GM12878 (cell line): Measurements from ENCODE around the gene MS4A12. TPM values are rescaled to one million over a fixed set of nuclear protein-coding genes. Genes with fewer than 3 reads are reported as not detected.
A peak's percentile ranks its signal among the peaks of the same experiment; 100 is the strongest.

Source experiments
- ATAC-seq: fragments of 200-7000 bp; cut with Tn5 transposase; 3 replicates; pipeline ENCODE4 v1.9.1; 2020; ENCODE audit warnings: mild to moderate bottlenecking, moderate library complexity
- Bru-seq: library from RNA; stranded (reverse); fragments of 400-500 nt; gene quantifications from one replicate; lab custom pipeline; 2021; lab: Mats Ljungman, UMichigan
- BruChase-seq, 2 experiments: library from RNA; stranded (reverse); fragments of 400-500 nt; gene quantifications; one replicate each; lab custom pipeline; 2021; lab: Mats Ljungman, UMichigan
- BruUV-seq: library from RNA; stranded (reverse); fragments of 400-500 nt; replicated peaks from 2 replicates; lab custom pipeline; 2021; lab: Mats Ljungman, UMichigan
- CTCF ChIA-PET: fragments of 300-600 bp; sonication (Branson Sonifier 250); formaldehyde crosslinking; extraction: SDS; loops from one replicate; lab custom pipeline; 2021; ENCODE audit warnings: inconsistent platforms; lab: Yijun Ruan, JAX
- POLR2A ChIA-PET: fragments of 350-600 bp; formaldehyde crosslinking; extraction: SDS; loops from one replicate; lab custom pipeline; 2021; ENCODE audit warnings: inconsistent platforms; lab: Charles Lee
- RAD21 ChIA-PET: fragments of 300-600 bp; sonication (Branson Sonifier 250); formaldehyde crosslinking; loops from one replicate; lab custom pipeline; 2023; ENCODE audit warnings: antibody characterized with exemption; ENCODE audit not compliant: unreplicated experiment; lab: Charles Lee
- SMC1A ChIA-PET: fragments of 300-600 bp; sonication (Branson Sonifier 250); formaldehyde crosslinking; loops from one replicate; lab custom pipeline; 2023; ENCODE audit not compliant: unreplicated experiment, uncharacterized antibody; lab: Charles Lee
- DNase-seq: peaks from one replicate; pipeline ENCODE4 v3.0.0-alpha.2; 2011; ENCODE audit warnings: low read depth, low spot score
- FAIRE-seq: peaks from 3 replicates; lab custom pipeline; 2011; peaks lifted over from hg19 to GRCh38; lab: Jason Lieb, UNC
- H2AFZ ChIP-seq: 2 replicates; pipeline ENCODE4 v1.6.0; 2011; ENCODE audit warnings: low read depth, low read length, control low read depth; ENCODE audit not compliant: control insufficient read depth
- H3K27ac ChIP-seq: 2 replicates; pipeline ENCODE4 v1.5.1; 2011; ENCODE audit warnings: control low read depth; ENCODE audit not compliant: control insufficient read depth, insufficient read depth
- H3K27me3 ChIP-seq, 2 experiments: replicated peaks in 1 of 2; 2 replicates each; pipeline versions ENCODE4 v1.6.0 to v1.6.1; 2011; ENCODE audit warnings: low read length in 1 of 2; ENCODE audit not compliant: control insufficient read depth in 2 of 2, insufficient read depth in 2 of 2
- H3K36me3 ChIP-seq, 2 experiments: 2 replicates each; pipeline ENCODE4 v1.5.1; 2011; ENCODE audit warnings: low read length in 1 of 2; ENCODE audit not compliant: control insufficient read depth in 2 of 2, insufficient read depth in 2 of 2
- H3K4me1 ChIP-seq: 2 replicates; pipeline ENCODE4 v1.6.1; 2011; ENCODE audit warnings: mild to moderate bottlenecking, low read length, moderate library complexity, mixed read lengths; ENCODE audit not compliant: control insufficient read depth, insufficient read depth
- H3K4me2 ChIP-seq: 2 replicates; pipeline ENCODE4 v1.6.0; 2011; ENCODE audit warnings: control low read depth; ENCODE audit not compliant: control insufficient read depth, insufficient read depth
- H3K4me3 ChIP-seq: fragments of 200-600 bp; sonication (generic); 2 replicates; pipeline ENCODE4 v1.5.1; 2016
- H3K79me2 ChIP-seq: 2 replicates; pipeline ENCODE4 v1.6.0; 2011; ENCODE audit warnings: low read length; ENCODE audit not compliant: control insufficient read depth, insufficient read depth
- H3K9ac ChIP-seq: 2 replicates; pipeline ENCODE4 v1.8.0; 2011; ENCODE audit warnings: low read length, control low read depth, mixed read lengths; ENCODE audit not compliant: control insufficient read depth, insufficient read depth
- H3K9me3 ChIP-seq: replicated peaks from 3 replicates; pipeline ENCODE4 v1.5.1; 2011; ENCODE audit warnings: mild to moderate bottlenecking, low read length; ENCODE audit not compliant: control insufficient read depth, insufficient read depth
- H4K20me1 ChIP-seq: 2 replicates; pipeline ENCODE4 v1.6.0; 2011; ENCODE audit not compliant: control insufficient read depth, insufficient read depth
- CREB1 ChIP-seq: IDR thresholded peaks from 2 replicates; pipeline ENCODE4 v1.6.1; 2012; ENCODE audit warnings: low read depth, mild to moderate bottlenecking, inconsistent platforms
- IRF4 ChIP-seq: IDR thresholded peaks from 2 replicates; pipeline ENCODE4 v1.6.1; 2011; ENCODE audit warnings: low read depth, low read length
- JUND ChIP-seq: IDR thresholded peaks from 2 replicates; pipeline ENCODE4 v1.6.1; 2012; ENCODE audit warnings: low read depth, mild to moderate bottlenecking, low read length, improper control_type of control experiment, moderate library complexity
- RELA ChIP-seq: fragments of 450-650 bp; IDR thresholded peaks from 2 replicates; pipeline ENCODE4 v1.8.0; 2014; ENCODE audit warnings: borderline replicate concordance; ENCODE audit not compliant: partially characterized antibody
- SKIL ChIP-seq: fragments of 450-650 bp; IDR thresholded peaks from 2 replicates; pipeline ENCODE4 v1.6.1; 2017; ENCODE audit warnings: mild to moderate bottlenecking, low read depth, inconsistent platforms; ENCODE audit not compliant: poor library complexity, severe bottlenecking
- SP1 ChIP-seq: IDR thresholded peaks from one replicate; pipeline ENCODE4 v1.6.1; 2011; ENCODE audit warnings: low read depth, low read length
- SPI1 ChIP-seq: IDR thresholded peaks from 2 replicates; pipeline ENCODE4 v1.6.1; 2011; ENCODE audit warnings: low read depth, mild to moderate bottlenecking, low read length, moderate library complexity, borderline replicate concordance; ENCODE audit not compliant: insufficient read depth
- STAT1 ChIP-seq: fragments of 450-650 bp; conservative IDR thresholded peaks from 2 replicates; pipeline ENCODE4 v1.6.1; 2014; ENCODE audit warnings: antibody characterized with exemption, mild to moderate bottlenecking
- STAT3 ChIP-seq: IDR thresholded peaks from 2 replicates; pipeline ENCODE4 v1.6.1; 2011; ENCODE audit warnings: low read depth, low read length, improper control_type of control experiment
- WGBS: methylation state at CpG from one replicate; pipeline ENCODE4 v1.1.6; 2016; ENCODE audit warnings: low lambda C conversion rate; ENCODE audit not compliant: insufficient replicate concordance, insufficient coverage; ENCODE audit errors: missing lambda C conversion rate; 5-methylcytosine and 5-hydroxymethylcytosine counted together
- in situ Hi-C: fragments of 300-500 bp; cut with MboI; formaldehyde crosslinking; loops from 9 replicates; pipeline ENCODE4 v1.14.3; 2018; ENCODE audit warnings: mixed read lengths
- intact Hi-C: fragments of 100-400 bp; cut with micrococcal nuclease; formaldehyde crosslinking; loops from one replicate; pipeline ENCODE4 v1.14.2; 2022; ENCODE audit not compliant: unreplicated experiment
- long read RNA-seq, 2 experiments: library from polyadenylated mRNA; unstranded; transcript quantifications; one replicate each; pipeline ENCODE4 v2.0.0, GENCODE V29; 2019 to 2020
- polyA minus RNA-seq, 3 experiments: library from RNA; depleted of rRNA, polyadenylated mRNA; stranded (reverse); fragments of >200 nt; gene quantifications; 2 replicates each; pipeline ENCODE4 v1.2.3, GENCODE V29; 2011
- polyA plus RNA-seq, 11 experiments: library from polyadenylated mRNA; depleted of rRNA in 4 of 11; unstranded in 6 of 11; stranded (reverse) in 5 of 11; fragments of >200 nt; fragmentation: Nextera tagmentation in 4 of 11; fragmentation: Illumina TruSeq in 1 of 11; extraction: Ambion mirVana in 4 of 11; extraction: Trizol in 1 of 11; gene quantifications; 1 replicate in 1 of 11; 2 replicates in 10 of 11; pipeline versions ENCODE4 v1.2.1 to v1.2.3, GENCODE V29; 2011 to 2016; ENCODE audit warnings: inconsistent platforms in 2 of 11, missing spikeins in 2 of 11, low read depth in 1 of 11
- total RNA-seq, 4 experiments: library from RNA; depleted of rRNA in 3 of 4; stranded (reverse); fragments of >200 nt in 3 of 4; fragmentation: Illumina TruSeq in 1 of 4; extraction: Trizol in 1 of 4; gene quantifications; 2 replicates each; pipeline versions ENCODE4 v1.2.1 to v1.2.3, GENCODE V29; 2013 to 2021

MS4A12 gene
- not detected in 2 replicates for total RNA-seq (2013; cell fraction: nucleolus; rRNA removed)
- total RNA-seq (2014; rRNA removed): not detected in 2 replicates
- total RNA-seq (2014; rRNA removed; fragmentation: Illumina TruSeq; extraction: Trizol): not detected in 2 replicates
- not detected in 2 replicates for total RNA-seq (2021)
- polyA plus RNA-seq (2011; ENCODE audit: low read depth): not detected
- not detected in 2 replicates for polyA plus RNA-seq (2011; rRNA removed)
- polyA plus RNA-seq (2011; cell fraction: cytosol; rRNA removed): not detected in 2 replicates
- polyA plus RNA-seq (2011; cell fraction: nucleus; rRNA removed): not detected in 2 replicates
- not detected in 2 replicates for polyA plus RNA-seq (2012)
- not detected in 2 replicates for polyA plus RNA-seq (2014; fragmentation: Illumina TruSeq; extraction: Trizol)
- under 1 TPM in 1 of 2 experiments, not detected in 1; 0.05 TPM for polyA plus RNA-seq (2014; fragmentation: Nextera tagmentation; extraction: Ambion mirVana)
- polyA plus RNA-seq (2014; rRNA removed): not detected in 2 replicates
- polyA plus RNA-seq (2016; fragmentation: Nextera tagmentation; extraction: Ambion mirVana): not detected
- polyA minus RNA-seq (2011; rRNA and poly(A)+ RNA removed): not detected in 2 replicates
- not detected in 2 replicates for polyA minus RNA-seq (2011; cell fraction: cytosol; rRNA and poly(A)+ RNA removed)
- not detected in 2 replicates for polyA minus RNA-seq (2011; cell fraction: nucleus; rRNA and poly(A)+ RNA removed)
- Bru-seq, nascent RNA: not detected
- BruChase-seq, experiment 1, labeled RNA remaining after a 6-hour chase: percentile 10 among the genes with signal in this experiment
- percentile 16 among the genes with signal in this experiment for BruChase-seq, experiment 2, labeled RNA remaining after a 2-hour chase
- long read RNA-seq, experiment 1: 0 reads
- long read RNA-seq, experiment 2: 0 reads

- CTCF ChIA-PET: interaction anchor here (1.1 to 1.4 kb wide), 2 partner anchors 12 to 158 kb away, joined by 3 read pairs; no protein-coding TSS in a partner anchor
- WGBS: 77% methylated on average over 4 of the region's 4 CpGs
Observed at GRCh38 chr11:60492488-60493009, at the start of gene MS4A12. TSS of gene MS4A12 (plus strand) at chr11:60492778. CDS start at chr11:60497319, 4,541 bp downstream.

More at GRCh38 chr11:60492488-60493009, at the start of gene MS4A12:
- RAD21 ChIA-PET: interaction anchor here (0.7 kb wide), 1 partner anchor 60 kb away, joined by 3 read pairs; no protein-coding TSS in a partner anchor
- SMC1A ChIA-PET: interaction anchor here (1.0 kb wide), 1 partner anchor 9 kb away, joined by 3 read pairs; no protein-coding TSS in a partner anchor
- H3K79me2 ChIP-seq: no peaks in the 10 kb centered on the region
- no peak within 1 kb of the TSS for H3K4me3 ChIP-seq
- no peak within 1 kb of the TSS for H2AFZ ChIP-seq
- BruUV-seq: no TSS peak
- TF ChIP-seq SKIL: no peak
- no peak for TF ChIP-seq SPI1
- TF ChIP-seq STAT3: no peak
- no peak for TF ChIP-seq SP1
- no peak for TF ChIP-seq JUND
- no peak for TF ChIP-seq STAT1
- no peak for TF ChIP-seq IRF4
- no peak for TF ChIP-seq RELA
- no peak for TF ChIP-seq CREB1
- H3K27me3 ChIP-seq: no peaks in the 10 kb centered on the region
- H3K9me3 ChIP-seq: no peaks in the 10 kb centered on the region
- DNase-seq (no peak), ATAC-seq (no peak), FAIRE-seq (no peak)
- no peaks in the 10 kb centered on the region for H4K20me1 ChIP-seq
- no peak within 1 kb of the TSS for H3K4me2 ChIP-seq
- no peaks in the 10 kb centered on the region for H3K36me3 ChIP-seq
- H3K9ac ChIP-seq: no peak within 1 kb of the TSS
- H3K27ac ChIP-seq: no peak within 1 kb of the TSS
- intact Hi-C loops: no loop called here
- POLR2A ChIA-PET: no interaction called here
- in situ Hi-C loops: no loop called here
- peaks cover 2% of the 10 kb centered on the region for H3K4me1 ChIP-seq
